ENCODE data around the gene MARCHF4. TPM values are rescaled to one million over a fixed set of nuclear protein-coding genes. Genes with fewer than 3 reads are reported as not detected.

MARCHF4 gene
- polyA plus RNA-seq, 1 donor (not counting 4 experiments of a cell fraction or from before 2014, with no cell fraction given), result 5.3 TPM

GRCh38 chr2:216391401-216391800 lies 19.1 kb upstream of the MARCHF4 start:
- Histone ChIP-seq H3K4me1 (ENCODE audit: control insufficient read depth, extremely low read depth, insufficient read depth, low read length) (no peaks in the 10 kb centered on the region), H3K79me2 (ENCODE audit: control insufficient read depth, insufficient read depth, low read length) (no peaks in the 10 kb centered on the region), H2AFZ (ENCODE audit: control insufficient read depth, low read length) (no peak overlapping the region), H3K9me1 (ENCODE audit: control insufficient read depth, extremely low read depth, insufficient read depth, low read length) (no peaks in the 10 kb centered on the region), H3K36me3 (ENCODE audit: control insufficient read depth in 2 of 2, extremely low read depth in 1 of 2, insufficient read depth in 2 of 2, low read length in 2 of 2) (no peaks in the 10 kb centered on the region), H3K9ac (ENCODE audit: control insufficient read depth, extremely low read depth, insufficient read depth, low read length) (no peak overlapping the region), H4K20me1 (ENCODE audit: control insufficient read depth, extremely low read depth, insufficient read depth, low read length) (no peaks in the 10 kb centered on the region), H3K27me3 (ENCODE audit: control insufficient read depth, extremely low read depth, insufficient read depth, low read length) (no peaks in the 10 kb centered on the region), H3K4me2 (ENCODE audit: control insufficient read depth, extremely low read depth, insufficient read depth, low read depth, low read length) (no peak overlapping the region), H3K9me3 (ENCODE audit: control insufficient read depth, low read depth, low read length) (no peaks in the 10 kb centered on the region), H3K4me3 (ENCODE audit: control insufficient read depth in 2 of 3, extremely low read depth in 1 of 3, insufficient read depth in 2 of 3, low read depth in 1 of 3, low read length in 3 of 3) (no peak overlapping the region), H3K27ac (ENCODE audit: control insufficient read depth, insufficient read depth, low read length) (no peak overlapping the region)
- DNase-seq (ENCODE audit: low read depth, low spot score), result no peak
- no peak for TF ChIP-seq EZH2 (IDR thresholded peaks at IDR 0.05; ENCODE audit: low read length)
- no peak for TF ChIP-seq CTCF (optimal IDR thresholded peaks at IDR 0.05 in 1 of 3, IDR thresholded peaks at IDR 0.05 in 1 of 3, conservative IDR thresholded peaks at IDR 0.05 in 1 of 3; ENCODE audit: extremely low read depth in 1 of 3, insufficient read depth in 2 of 3, low read length in 3 of 3)
- dilution Hi-C loops (cut with MboI; ENCODE audit: extremely low pct_ligation_motif_present, low sequenced_read_pairs), result no loop called here
- no peak for FAIRE-seq

- Histone ChIP-seq H3K36me3 (ENCODE audit: control insufficient read depth in 2 of 2, extremely low read depth in 1 of 2, insufficient read depth in 2 of 2, low read length in 2 of 2) (no peaks in the 10 kb centered on the region), H3K4me3 (ENCODE audit: control insufficient read depth in 2 of 3, extremely low read depth in 1 of 3, insufficient read depth in 2 of 3, low read depth in 1 of 3, low read length in 3 of 3) (no peak overlapping the region), H3K4me1 (ENCODE audit: control insufficient read depth, extremely low read depth, insufficient read depth, low read length) (no peaks in the 10 kb centered on the region), H4K20me1 (ENCODE audit: control insufficient read depth, extremely low read depth, insufficient read depth, low read length) (no peaks in the 10 kb centered on the region), H3K9me3 (ENCODE audit: control insufficient read depth, low read depth, low read length) (no peaks in the 10 kb centered on the region), H2AFZ (ENCODE audit: control insufficient read depth, low read length) (no peak overlapping the region), H3K27me3 (ENCODE audit: control insufficient read depth, extremely low read depth, insufficient read depth, low read length) (no peaks in the 10 kb centered on the region), H3K9ac (ENCODE audit: control insufficient read depth, extremely low read depth, insufficient read depth, low read length) (no peak overlapping the region), H3K4me2 (ENCODE audit: control insufficient read depth, extremely low read depth, insufficient read depth, low read depth, low read length) (no peak overlapping the region), H3K27ac (ENCODE audit: control insufficient read depth, insufficient read depth, low read length) (no peak overlapping the region), H3K79me2 (ENCODE audit: control insufficient read depth, insufficient read depth, low read length) (no peaks in the 10 kb centered on the region), H3K9me1 (ENCODE audit: control insufficient read depth, extremely low read depth, insufficient read depth, low read length) (no peaks in the 10 kb centered on the region)
- DNase-seq (ENCODE audit: low read depth, low spot score), result no peak
- dilution Hi-C loops (cut with MboI; ENCODE audit: extremely low pct_ligation_motif_present, low sequenced_read_pairs), result no loop called here
- no peak for FAIRE-seq
- TF ChIP-seq CTCF (optimal IDR thresholded peaks at IDR 0.05 in 1 of 3, IDR thresholded peaks at IDR 0.05 in 1 of 3, conservative IDR thresholded peaks at IDR 0.05 in 1 of 3; ENCODE audit: extremely low read depth in 1 of 3, insufficient read depth in 2 of 3, low read length in 3 of 3) (no peak), EZH2 (IDR thresholded peaks at IDR 0.05; ENCODE audit: low read length) (no peak)
Measured at GRCh38 chr2:216389570-216389969, 17.3 kb upstream of the MARCHF4 start.
